GM12872 (cell line): ENCODE measurements around the gene INO80B.

Source experiments
- CTCF ChIP-seq: IDR thresholded peaks from 3 replicates; pipeline ENCODE4 v1.5.1; 2011; ENCODE audit warnings: low read depth, mild to moderate bottlenecking, low read length, moderate library complexity; ENCODE audit not compliant: insufficient read depth

The INO80B gene

GRCh38 chr2:74421221-74421870 lies 33.5 kb upstream of the INO80B start, which contains the start of the genes C2orf81 and WDR54:
C2orf81 (minus strand) TSS chr2:74421619; CDS start chr2:74421560, 59 bp downstream.
WDR54 (plus strand) TSS chr2:74421730; CDS start chr2:74422154, 424 bp downstream.
- no peak for TF ChIP-seq CTCF

GRCh38 chr2:74423231-74424095 lies 31.4 kb upstream of the INO80B start:
- no peak for TF ChIP-seq CTCF

- no peak for TF ChIP-seq CTCF
Observed at GRCh38 chr2:74424139-74424992, 30.5 kb upstream of the INO80B start.

- no peak for TF ChIP-seq CTCF
Observed at GRCh38 chr2:74424995-74425406, 29.9 kb upstream of the INO80B start.

- no peak for TF ChIP-seq CTCF
Observed at GRCh38 chr2:74425523-74425922, 29.4 kb upstream of the INO80B start.

GRCh38 chr2:74426181-74426758 lies 28.6 kb upstream of the INO80B start:
- TF ChIP-seq CTCF = no peak

GRCh38 chr2:74427551-74427950 lies 27.3 kb upstream of the INO80B start:
- TF ChIP-seq CTCF = no peak
